Coronary artery (tissue), 2 donors: Measurements from ENCODE around the gene SHISA2.

ENCODE experiments used
- DNase-seq: peaks from one replicate; pipeline ENCODE4 v3.0.0-alpha.2; 2017; ENCODE audit warnings: low spot score
- H3K27ac ChIP-seq, 2 donors: fragments of 200-600 bp; sonication (generic); one replicate each; pipeline ENCODE4 v1.5.1; 2016 to 2019
- H3K4me3 ChIP-seq: fragments of 200-600 bp; sonication (generic); 2 replicates; pipeline ENCODE4 v1.5.1; 2016; ENCODE audit warnings: mild to moderate bottlenecking, moderate library complexity
- CTCF ChIP-seq: fragments of 200-600 bp; sonication (generic); IDR thresholded peaks from one replicate; pipeline ENCODE4 v1.5.1; 2019; ENCODE audit warnings: antibody characterized with exemption

SHISA2 gene

GRCh38 chr13:26022538-26023292 lies 29.1 kb downstream of the SHISA2 start:
- DNase-seq: no peak
- H3K27ac ChIP-seq: no peak overlapping the region
- TF ChIP-seq CTCF: no peak
- no peak overlapping the region for H3K4me3 ChIP-seq

GRCh38 chr13:26021956-26022355 lies 29.9 kb downstream of the SHISA2 start:
- no peak overlapping the region for H3K27ac ChIP-seq
- no peak overlapping the region for H3K4me3 ChIP-seq
- TF ChIP-seq CTCF: no peak
- no peak for DNase-seq

- no peak overlapping the region for H3K27ac ChIP-seq
- no peak for DNase-seq
- TF ChIP-seq CTCF: no peak
- H3K4me3 ChIP-seq: no peak overlapping the region
Observed at GRCh38 chr13:26021516-26021915, 30.3 kb downstream of the SHISA2 start.

- TF ChIP-seq CTCF: no peak
- H3K4me3 ChIP-seq: no peak overlapping the region
- no peak overlapping the region for H3K27ac ChIP-seq
- no peak for DNase-seq
Observed at GRCh38 chr13:26020891-26021290, 30.9 kb downstream of the SHISA2 start.

- Histone ChIP-seq H3K27ac (no peak overlapping the region), H3K4me3 (no peak overlapping the region)
- DNase-seq: no peak
- no peak for TF ChIP-seq CTCF
Observed at GRCh38 chr13:26019881-26020870, 31.6 kb downstream of the SHISA2 start.

- TF ChIP-seq CTCF: no peak
- DNase-seq: no peak
- Histone ChIP-seq H3K4me3 (no peak overlapping the region), H3K27ac (no peak overlapping the region)
Observed at GRCh38 chr13:26019251-26019650, 32.6 kb downstream of the SHISA2 start.
